C4-2B (cell line): ENCODE measurements around the gene OR6C75.
"Not testable (repeated sequence)": the region's sequence is repeated elsewhere in the genome, so short reads cannot be mapped to it uniquely, and the experiment has no call there.

Experiments used
- H3K27ac ChIP-seq: fragments of 450-650 bp; 2 replicates; pipeline ENCODE4 v1.5.1; 2017
- ZFX ChIP-seq: fragments of 450-650 bp; IDR thresholded peaks from 2 replicates; pipeline ENCODE4 v1.6.1; 2017
- TF ChIP-seq, protein P1 (sequence below): fragments of 450-650 bp; conservative IDR thresholded peaks from 2 replicates; pipeline ENCODE4 v1.5.1; 2017; ENCODE audit warnings: mild to moderate bottlenecking

The OR6C75 gene

DNA sequence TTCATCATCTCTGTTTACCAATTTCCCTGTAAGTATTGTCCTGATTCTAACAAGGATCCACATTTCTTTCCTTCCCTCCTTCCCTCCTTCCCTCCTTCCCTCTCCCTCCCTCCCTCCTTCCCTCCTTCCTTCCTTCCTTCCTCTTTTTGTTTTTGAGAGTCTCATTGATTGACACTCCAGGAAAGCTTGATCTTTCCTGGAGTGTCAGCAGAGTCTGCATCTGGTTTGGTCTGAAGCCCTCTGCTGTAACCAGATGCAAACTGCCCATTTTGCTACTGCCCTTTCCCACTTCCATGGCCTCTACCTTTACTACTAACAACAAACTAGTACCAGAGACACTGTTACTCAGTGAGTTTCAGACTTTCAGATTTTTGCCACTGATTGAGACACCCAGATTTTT, 23.1 kb downstream of the OR6C75 start:
- H3K27ac ChIP-seq, result no peak overlapping the region
- TF ChIP-seq, protein P1, sequence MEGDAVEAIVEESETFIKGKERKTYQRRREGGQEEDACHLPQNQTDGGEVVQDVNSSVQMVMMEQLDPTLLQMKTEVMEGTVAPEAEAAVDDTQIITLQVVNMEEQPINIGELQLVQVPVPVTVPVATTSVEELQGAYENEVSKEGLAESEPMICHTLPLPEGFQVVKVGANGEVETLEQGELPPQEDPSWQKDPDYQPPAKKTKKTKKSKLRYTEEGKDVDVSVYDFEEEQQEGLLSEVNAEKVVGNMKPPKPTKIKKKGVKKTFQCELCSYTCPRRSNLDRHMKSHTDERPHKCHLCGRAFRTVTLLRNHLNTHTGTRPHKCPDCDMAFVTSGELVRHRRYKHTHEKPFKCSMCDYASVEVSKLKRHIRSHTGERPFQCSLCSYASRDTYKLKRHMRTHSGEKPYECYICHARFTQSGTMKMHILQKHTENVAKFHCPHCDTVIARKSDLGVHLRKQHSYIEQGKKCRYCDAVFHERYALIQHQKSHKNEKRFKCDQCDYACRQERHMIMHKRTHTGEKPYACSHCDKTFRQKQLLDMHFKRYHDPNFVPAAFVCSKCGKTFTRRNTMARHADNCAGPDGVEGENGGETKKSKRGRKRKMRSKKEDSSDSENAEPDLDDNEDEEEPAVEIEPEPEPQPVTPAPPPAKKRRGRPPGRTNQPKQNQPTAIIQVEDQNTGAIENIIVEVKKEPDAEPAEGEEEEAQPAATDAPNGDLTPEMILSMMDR, result no peak
- TF ChIP-seq ZFX, result no peak

DNA sequence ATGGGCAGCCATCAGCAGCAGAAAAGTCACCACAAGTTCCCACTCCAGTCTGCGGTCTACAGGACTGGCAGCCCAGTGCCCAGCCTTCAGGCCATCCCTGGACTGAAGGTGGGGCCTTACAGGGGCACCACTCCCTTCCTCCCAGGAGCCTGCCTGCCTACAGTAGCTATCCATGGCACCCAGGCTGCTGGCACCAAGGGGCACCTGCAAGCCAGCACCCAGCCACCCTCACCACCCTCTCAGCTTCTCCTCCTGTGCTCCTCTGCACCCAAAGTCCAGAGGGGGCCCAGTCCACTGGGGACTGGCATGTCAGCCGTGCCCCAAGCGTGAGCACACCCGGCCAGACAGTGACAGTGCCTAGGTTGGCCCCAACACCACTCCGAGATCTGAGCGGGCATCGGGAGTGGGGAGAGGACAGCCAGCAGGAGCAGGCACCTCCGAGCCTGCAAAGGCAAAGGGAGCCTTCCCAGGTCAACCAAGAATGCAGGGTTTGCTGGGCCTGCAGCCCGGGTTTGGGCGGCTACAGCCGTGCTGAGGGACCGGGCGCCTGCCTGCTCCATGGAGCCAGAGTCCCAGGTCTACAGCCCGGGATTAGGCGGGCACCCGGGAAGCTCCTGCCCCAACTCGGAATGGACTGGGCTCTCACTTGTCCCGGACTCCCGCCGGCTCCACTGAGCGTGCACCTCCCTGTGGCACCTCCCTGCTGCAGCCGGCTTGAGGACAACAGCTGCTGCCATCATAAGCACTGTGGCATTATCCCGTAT, 29.4 kb downstream of the OR6C75 start:
- TF ChIP-seq, protein P1, result no peak
- no peak for TF ChIP-seq ZFX
- no peak overlapping the region for H3K27ac ChIP-seq

DNA sequence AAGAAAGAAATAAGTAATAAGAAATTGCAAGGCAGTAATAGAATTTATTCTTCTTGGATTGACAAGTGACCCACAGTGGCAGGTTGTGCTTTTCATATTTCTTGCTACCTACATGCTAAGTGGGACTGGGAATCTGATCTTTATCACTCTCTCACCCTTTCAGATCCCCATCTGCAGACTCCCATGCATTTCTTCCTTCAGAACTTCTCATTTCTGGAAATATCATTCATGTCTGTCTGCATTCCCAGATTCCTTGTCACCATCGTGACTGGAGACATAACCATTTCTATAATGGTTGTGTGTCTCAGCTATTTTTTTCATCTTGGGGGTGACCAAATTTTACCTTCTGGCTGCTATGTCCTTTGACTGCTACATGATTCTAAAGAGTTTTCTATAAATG, 33.6 kb downstream of the OR6C75 start:
- TF ChIP-seq, protein P1, result no peak
- TF ChIP-seq ZFX, result no peak
- H3K27ac ChIP-seq, result no peak overlapping the region

DNA sequence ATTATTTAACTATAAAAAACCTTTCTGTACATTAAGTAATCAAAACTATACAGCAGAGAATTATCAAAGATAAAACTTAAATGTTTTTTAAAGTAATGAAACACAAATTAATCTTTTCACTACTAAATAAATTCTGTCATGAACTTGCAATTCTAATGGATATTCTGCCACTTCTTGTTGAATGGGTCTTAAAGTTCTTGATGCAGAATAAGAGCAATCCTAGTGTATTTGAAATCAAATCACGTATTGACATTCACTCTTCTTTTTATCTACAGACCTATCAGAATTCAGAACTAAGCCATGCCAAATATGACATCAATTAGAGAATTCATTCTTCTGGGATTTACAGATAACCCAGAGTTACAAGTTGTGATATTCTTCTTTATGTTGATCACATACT, 37.5 kb downstream of the OR6C75 start, which contains the start of gene OR6C65:
Gene OR6C65 (plus strand): TSS at position 301 of the 400 bp plus-strand sequence. CDS start 0 bp downstream, at position 301.
- H3K27ac ChIP-seq, result no peak within 1 kb of the TSS
- TF ChIP-seq, protein P1, result no peak
- no peak for TF ChIP-seq ZFX

DNA sequence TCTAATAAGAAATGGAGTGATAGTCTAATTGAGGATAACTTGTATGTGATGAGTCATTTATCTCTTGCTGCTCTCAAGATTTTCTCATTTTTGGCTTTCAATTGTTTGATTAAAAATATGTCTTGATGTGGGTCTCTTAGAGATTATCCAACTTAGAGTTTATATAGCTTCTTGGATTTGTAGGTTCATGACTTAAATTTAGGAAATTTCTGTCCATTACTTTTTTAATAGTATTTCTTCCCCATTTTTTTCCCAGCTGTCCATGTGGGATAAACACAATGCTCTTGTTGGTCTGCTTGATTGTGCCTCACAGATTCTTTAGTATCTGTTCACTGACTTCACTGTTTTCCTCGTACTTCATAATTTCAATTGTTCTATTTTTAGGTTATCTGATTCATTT, 45.1 kb downstream of the OR6C75 start:
- no peak overlapping the region for H3K27ac ChIP-seq
- TF ChIP-seq, protein P1, result no peak
- no peak for TF ChIP-seq ZFX

DNA sequence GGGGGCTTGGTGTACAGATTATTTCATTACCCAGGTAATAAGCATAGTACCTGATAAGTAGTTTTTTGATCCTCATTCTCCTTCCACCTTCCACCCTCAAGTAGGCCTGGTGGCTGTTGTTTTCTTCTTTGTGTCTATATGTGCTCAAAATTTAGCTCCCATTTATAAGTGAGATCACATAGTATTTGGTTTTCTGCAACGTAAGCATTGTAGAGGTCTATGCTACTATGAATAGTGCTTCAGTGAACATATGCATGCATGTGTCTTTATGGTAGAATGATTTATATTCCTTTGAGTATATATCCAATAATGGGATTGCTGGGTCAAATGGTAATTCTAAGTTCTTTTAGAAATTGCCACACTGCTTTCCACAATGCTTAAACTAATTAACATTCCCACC, 46.4 kb downstream of the OR6C75 start:
- not testable (repeated sequence) for H3K27ac ChIP-seq

DNA sequence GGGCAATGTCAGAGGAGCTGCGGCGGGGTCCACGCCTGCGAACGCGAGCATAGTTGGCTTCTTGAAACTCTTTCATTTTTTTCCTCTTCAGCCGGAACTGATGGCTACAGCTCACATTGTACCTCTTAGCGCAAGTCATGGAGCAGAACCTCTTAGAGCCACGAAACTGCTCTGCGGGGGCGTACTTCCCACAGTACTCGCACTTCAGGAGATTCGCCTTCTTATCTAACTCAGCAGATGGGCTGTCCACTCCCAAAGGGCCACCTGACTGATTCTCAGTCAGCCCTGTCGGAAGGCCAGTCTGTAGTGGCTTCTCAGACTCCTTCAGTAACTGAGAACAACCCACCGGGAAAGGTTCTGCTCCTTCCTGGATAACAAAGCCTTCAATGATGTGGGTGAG, 49.4 kb downstream of the OR6C75 start:
- not testable (repeated sequence) for H3K27ac ChIP-seq

DNA sequence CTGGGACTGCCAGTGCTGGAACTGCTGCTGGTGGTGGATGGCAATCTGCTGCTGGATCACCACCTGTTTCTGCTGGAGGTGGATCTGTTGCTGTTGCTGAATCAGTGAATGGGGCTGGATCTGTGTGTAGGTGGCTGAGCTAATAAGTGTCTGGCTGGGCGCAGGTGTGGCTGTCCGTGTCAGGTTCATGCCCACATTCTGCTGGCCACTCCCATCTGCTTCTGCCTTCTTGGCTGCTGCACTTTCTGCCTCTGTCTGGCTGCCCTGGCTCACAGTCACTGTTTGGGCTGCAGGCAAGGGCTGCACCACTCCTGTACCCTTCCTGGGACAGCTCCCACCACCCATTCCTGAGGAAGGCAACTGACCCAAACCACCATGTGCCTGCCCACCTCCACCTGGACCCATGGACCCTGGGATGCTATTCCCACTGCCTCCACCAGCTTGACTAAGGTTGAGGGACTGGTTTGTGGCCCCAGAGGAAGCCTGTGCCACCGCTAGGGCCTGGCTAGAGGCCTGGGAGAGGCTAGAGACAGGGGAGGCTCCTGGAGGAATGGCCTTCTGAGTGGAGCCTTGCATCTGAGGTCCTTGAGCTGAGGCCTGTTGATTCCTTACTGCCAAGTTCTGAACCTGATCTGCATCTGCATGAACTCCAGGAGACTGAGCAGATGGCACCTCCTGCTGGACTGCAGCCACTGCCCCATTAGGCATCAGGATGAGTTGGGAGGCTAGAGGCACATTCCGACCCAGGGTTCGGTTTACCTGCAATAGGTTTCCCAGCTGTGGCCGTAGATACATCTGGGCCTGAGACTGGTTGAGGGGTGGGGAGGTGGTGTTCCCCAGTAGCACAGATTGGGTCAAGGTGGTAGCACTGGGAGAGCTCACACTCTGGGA, 51.0 kb downstream of the OR6C75 start:
- H3K27ac ChIP-seq, result not testable (repeated sequence)

DNA sequence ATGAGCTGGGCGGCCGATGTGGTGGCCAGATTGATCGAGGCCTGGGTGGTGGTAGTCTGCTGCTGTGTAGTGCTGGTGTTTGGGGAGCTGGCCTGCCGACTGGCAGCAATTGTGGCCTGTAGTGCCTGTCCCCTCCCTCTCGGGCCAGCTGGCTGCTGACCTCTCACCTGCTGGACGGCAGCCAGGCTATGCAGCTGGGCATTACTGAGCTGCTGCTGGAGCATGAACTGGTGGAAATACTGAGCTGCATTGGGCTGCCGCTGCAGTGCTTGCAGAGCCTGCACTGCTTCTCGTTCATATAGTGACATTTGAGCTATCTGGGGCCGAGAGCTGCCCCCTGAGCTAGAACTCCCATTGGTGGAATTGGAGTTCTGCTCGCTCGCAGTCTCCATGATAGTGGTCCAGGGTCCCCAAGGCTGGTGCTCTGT, 51.6 kb downstream of the OR6C75 start:
- H3K27ac ChIP-seq, result not testable (repeated sequence)

DNA sequence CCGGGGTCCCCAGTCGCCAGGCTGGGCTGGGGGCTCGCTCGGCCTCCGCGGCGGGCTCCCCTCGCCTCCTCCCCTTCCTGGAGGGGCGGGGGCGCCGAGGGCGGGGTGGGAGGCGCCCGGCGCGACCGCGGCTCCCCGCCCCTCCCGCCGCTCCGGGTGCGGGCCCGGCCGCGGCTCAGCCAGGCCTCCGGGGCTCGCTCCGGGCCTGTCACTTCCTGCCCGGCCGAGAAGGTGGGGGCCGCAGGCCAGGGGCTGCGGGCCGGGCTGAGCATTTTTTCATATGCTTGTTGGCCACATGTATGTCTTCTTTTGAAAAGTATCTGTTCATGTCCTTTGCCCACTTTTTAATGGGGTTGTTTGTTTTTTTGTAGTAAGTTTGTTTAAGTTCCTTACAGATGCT, 52.1 kb downstream of the OR6C75 start:
- not testable (repeated sequence) for H3K27ac ChIP-seq
